ENCODE results near the gene PRPF31.

DNA sequence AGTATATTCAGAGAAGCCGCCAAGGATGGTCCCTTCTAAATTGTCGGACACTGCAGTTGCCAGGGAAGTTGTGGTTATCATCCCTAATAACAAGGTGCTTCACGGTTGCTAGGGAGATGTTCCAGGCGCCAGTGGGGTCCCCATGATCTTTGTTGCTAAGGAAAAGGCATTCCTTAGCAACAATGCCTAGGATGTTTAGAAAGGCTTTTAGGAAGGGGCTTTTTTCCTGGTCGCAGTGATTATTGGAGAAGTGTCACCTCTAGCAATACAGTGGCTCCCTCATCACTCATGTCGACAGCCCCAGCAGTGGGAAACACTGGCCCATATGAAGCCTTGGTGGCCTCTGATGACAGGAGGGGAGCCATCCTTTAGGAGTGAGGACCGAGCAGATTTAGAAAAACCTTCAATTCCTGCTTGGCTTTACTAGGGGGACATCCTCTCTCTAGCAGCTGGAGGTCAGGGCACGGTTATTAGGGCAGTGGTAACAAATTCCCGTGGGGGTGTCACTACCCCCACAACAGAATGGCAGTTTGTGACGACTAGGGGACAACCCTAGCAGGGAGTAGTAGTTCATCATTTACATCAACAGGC is 63.8 kb downstream of the PRPF31 start:
- no peak for TF ChIP-seq CTCF (conservative IDR thresholded peaks at IDR 0.05; ENCODE audit: low read depth, low read length)
- TF ChIP-seq EZH2 (IDR thresholded peaks at IDR 0.05; ENCODE audit: borderline replicate concordance, low read depth, low read length, poor library complexity, severe bottlenecking) = no peak

Measured in A673 (cell line).